ENCODE data around the gene ANKRD44.

The ANKRD44 gene

DNA sequence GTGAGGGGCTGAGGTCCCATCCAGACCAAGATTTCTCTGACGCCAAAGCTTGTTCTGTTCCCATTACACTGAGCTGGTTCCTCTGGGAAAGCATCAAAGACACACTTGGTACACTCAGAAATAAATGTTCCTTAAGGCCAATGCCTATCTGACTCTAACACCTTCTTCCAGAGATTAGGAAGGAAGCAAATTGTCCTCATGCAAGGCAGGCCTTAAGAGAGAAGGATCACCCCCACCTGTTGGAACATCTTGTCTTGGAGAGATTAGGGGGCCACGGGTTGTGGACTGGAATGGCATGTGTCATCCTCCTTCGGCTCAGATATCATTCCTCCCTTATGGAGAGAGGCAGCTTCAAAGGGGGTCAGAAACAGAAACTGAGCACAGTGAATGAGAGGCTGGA lies 100.2 kb downstream of the ANKRD44 start:
- DNase-seq (ENCODE audit: extremely low read depth in 1 of 2, low read depth in 1 of 2): no peak

- peak in 1 of 2 donors; percentile 73 for DNase-seq (ENCODE audit: extremely low read depth in 1 of 2, low read depth in 1 of 2)
Measured at GRCh38 chr2:197209742-197210408, 100.7 kb downstream of the ANKRD44 start.

GRCh38 chr2:197209246-197209645 lies 101.3 kb downstream of the ANKRD44 start:
- no peak for DNase-seq (ENCODE audit: extremely low read depth in 1 of 2, low read depth in 1 of 2)

DNA sequence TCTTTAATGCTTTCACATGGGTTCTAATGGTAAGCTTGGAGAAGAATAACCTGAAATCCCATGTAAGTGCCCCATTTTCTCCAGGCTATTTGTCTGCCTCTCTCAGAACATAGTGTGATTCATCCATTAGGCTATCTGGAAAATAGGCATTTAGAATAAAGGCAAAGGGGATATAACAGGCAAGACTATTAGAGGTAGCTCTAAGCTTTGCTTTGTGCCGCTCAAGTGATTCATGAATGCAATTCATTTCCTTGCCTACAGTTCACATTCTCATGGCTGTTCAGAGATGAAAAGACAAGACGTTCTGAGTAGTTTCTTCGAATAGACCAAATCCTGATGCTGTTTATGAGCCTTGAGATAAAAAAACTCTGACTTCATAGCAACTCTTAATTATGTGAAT lies 101.7 kb downstream of the ANKRD44 start:
- DNase-seq (ENCODE audit: extremely low read depth in 1 of 2, low read depth in 1 of 2): no peak

GRCh38 chr2:197208024-197208423 lies 102.6 kb downstream of the ANKRD44 start:
- DNase-seq (ENCODE audit: extremely low read depth in 1 of 2, low read depth in 1 of 2): no peak

DNA sequence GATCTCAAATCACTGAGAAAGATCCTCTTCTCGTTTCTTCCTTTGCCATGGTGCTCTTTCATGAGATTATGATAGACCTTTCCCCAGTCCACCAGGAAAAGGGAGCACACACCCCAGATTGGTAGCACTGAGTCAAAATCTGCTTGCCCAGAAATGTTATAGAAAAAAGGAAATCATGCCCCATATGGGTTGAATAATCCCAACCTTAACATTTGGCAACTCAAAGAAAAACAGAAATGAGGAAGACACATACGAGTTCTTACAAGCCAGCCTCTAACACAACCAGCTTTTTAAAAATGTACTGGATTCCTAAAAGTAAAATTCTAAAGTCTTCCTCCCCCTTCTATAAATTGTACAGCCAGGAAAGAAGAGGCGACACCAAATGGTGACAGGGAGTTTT lies 103.0 kb downstream of the ANKRD44 start:
- DNase-seq (ENCODE audit: extremely low read depth in 1 of 2, low read depth in 1 of 2): no peak

DNA sequence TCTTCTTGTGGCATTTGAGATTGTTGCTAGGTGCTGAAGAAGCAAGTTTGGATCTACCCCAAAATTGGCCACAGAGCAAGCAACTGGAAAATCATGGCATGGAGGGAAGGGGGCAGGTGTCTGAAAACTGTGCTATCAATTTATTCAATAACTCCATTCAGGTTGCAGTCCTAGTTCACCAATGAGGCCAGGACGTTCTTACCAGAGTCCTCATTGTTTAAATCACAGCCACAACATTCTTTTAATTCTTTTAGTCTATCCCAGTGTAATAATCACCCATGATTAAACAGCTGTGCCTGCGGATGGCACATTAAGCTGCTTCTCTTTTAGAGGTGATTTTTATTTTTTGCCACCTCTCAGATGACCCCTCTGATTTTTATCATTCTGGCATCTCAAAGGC lies 103.5 kb downstream of the ANKRD44 start:
- DNase-seq (ENCODE audit: extremely low read depth in 1 of 2, low read depth in 1 of 2): no peak

- peak in 1 of 2 donors; percentile 64 for DNase-seq (ENCODE audit: extremely low read depth in 1 of 2, low read depth in 1 of 2)
Measured at GRCh38 chr2:197205585-197206215, 104.9 kb downstream of the ANKRD44 start.

DNA sequence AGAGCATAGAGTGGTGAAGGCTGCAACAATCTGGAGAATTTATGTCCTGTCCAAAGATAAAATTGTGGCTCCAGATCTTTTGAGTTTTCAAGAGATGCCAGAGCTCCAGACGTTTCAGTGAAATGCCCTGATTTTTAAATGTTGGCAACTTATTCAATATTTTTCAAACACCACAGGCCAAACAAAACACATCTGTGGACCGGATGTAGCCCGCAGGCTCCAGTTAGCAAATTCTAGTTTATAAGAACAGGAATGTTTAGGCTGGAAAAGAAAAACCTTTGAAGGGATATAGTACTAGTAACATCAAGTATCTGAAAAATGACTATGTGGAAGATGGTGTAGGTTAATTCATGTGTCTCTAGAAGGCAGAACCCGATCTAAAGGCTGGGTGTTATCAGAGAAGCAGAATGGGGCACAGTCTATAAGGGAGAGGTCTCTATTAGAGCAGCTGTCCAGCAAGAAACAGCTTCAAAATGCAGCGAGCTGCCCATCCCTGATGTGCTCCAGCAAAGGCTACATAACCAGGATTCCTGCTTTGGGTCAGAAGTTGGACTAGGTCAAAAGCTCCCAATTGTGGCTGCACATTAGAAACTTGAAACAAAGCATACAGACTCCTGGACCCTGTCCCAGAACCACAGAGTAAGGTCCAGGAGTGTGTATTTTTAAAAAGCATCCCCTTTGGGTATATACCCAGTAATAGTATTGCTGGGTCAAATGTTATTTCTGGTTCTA lies 105.9 kb downstream of the ANKRD44 start:
- no peak for DNase-seq (ENCODE audit: extremely low read depth in 1 of 2, low read depth in 1 of 2)

GRCh38 chr2:197201874-197202273 lies 108.7 kb downstream of the ANKRD44 start:
- no peak for DNase-seq (ENCODE audit: extremely low read depth in 1 of 2, low read depth in 1 of 2)

DNA sequence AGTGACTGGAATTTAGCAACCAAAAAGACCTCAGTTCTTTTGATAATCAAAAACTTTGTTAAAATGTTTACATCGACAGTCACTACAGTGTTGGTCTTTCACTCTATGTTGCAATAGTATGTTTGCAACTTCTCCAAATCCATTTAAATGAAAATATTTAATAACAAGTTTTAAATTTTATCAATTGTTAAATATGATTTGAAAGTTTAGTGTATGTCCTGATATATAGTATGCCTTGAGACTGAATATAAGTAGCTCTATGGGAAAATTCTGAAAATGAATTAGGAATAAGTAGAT lies 109.9 kb downstream of the ANKRD44 start:
- DNase-seq (ENCODE audit: extremely low read depth in 1 of 2, low read depth in 1 of 2): no peak

DNA sequence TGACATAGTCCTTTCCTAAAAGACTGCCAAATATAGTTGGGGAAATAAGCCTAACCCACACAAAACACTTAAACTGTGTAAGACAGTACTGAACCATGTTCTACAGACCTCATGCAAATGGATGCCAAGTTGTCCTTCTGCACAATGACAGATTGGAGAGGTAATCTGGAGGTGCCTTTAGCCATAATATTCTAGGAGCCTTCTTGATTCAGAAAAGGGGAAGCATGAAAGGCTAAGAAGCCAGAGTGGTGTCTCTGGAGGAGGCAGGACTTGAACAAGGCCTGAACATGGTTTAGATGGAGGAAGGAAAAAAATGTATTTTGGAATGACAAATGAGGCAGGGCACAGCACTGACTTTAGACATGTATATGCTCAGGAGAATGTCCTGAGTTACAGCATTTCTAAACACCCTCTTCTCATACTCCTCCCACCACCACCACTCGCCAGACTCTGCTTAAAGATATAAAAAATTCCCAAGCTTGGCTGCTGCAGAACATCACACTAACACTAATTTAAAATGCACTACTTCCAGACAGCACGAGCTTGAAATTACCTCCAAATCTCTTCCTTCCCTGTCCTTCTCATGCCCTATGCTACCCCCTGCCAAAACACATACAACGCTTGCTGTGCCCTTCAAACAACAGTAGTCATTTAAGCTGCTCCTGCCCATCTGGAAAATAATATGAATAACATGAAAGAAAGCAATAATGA lies 110.4 kb downstream of the ANKRD44 start:
- DNase-seq (ENCODE audit: extremely low read depth in 1 of 2, low read depth in 1 of 2): no peak

GRCh38 chr2:197198890-197199289 lies 111.7 kb downstream of the ANKRD44 start:
- peak; percentile 70 to 90 for DNase-seq (ENCODE audit: extremely low read depth in 1 of 2, low read depth in 1 of 2)

DNA sequence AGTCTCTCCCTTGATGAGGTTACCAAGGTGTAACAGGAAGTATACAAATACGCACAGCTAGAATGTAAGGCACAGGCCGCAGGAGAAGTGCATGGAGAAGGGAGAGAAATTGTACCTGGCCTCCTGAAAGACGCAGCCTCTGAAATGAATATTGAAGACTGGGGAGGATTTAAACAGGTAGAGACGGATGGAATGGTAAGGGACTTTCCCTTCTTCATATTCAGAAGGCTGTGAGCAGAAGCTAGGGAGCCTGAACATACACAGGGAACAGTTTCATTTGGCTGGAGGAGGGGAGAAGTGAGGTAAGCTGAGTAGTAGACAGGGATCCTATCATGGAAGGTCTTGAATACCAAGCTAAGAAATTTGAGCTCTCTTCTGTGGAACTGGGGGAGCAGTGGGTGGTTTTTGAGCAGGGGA lies 112.7 kb downstream of the ANKRD44 start:
- DNase-seq (ENCODE audit: extremely low read depth in 1 of 2, low read depth in 1 of 2): no peak

GRCh38 chr2:197196541-197197180 lies 113.9 kb downstream of the ANKRD44 start:
- DNase-seq (ENCODE audit: extremely low read depth in 1 of 2, low read depth in 1 of 2): no peak

DNA sequence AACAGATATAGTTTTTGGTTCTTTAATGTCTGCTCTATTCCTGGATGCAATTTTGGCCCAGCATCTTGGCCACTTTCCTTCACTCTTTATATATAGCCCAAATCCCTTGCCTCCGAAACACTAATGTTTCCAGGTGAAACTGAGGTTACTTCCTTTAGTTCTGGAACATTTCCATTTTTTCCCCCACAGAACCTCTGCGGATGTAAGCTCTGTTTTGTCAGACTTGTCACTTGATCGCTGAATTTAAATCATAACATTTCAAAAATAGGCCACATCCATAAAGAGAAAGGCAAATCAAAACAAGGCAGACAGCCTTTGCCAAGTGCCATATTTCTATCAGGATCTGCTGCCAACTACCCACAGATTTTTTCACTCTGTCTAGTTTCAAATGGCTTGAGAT lies 115.1 kb downstream of the ANKRD44 start:
- no peak for DNase-seq (ENCODE audit: extremely low read depth in 1 of 2, low read depth in 1 of 2)

DNA sequence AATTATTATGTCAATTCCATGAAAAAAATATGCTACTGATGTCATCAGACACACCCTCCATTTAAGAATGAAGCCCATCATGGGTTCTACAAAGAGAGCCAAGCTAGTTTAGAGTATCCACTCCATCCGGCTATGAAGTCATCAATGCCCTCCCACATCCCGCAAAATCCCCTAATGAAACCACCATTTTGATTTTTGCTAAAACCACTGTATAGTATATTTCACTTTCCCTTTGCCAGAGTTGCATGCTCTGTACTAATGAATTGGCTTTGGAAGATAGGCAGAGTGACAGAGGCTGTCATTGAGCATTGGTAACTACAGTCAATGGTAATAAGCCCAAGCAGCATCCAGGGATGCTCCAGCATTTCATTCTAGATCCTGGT lies 118.6 kb downstream of the ANKRD44 start:
- DNase-seq (ENCODE audit: extremely low read depth in 1 of 2, low read depth in 1 of 2): no peak

- DNase-seq (ENCODE audit: extremely low read depth in 1 of 2, low read depth in 1 of 2): no peak
Measured at GRCh38 chr2:197191177-197191939, 119.2 kb downstream of the ANKRD44 start.

DNA sequence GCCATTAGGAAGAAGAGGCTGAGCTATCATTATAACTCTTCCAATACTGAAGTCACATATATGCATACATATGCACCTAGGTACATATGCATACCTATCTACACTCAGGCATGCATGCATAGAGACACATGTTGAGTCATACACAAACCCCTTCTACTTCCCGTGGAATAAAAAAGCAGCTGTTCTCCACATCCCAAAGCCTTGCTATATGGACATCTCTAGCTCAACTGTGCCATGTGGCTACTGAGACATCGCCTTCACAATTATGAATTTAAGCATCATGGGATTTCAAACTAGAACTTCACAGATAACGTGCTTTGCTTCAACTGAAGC lies 120.5 kb downstream of the ANKRD44 start:
- no peak for DNase-seq (ENCODE audit: extremely low read depth in 1 of 2, low read depth in 1 of 2)

- no peak for DNase-seq (ENCODE audit: extremely low read depth in 1 of 2, low read depth in 1 of 2)
Measured at GRCh38 chr2:197189426-197190099, 121.0 kb downstream of the ANKRD44 start.
